Loucy (cell line): ENCODE results near the gene AZGP1.
"Not testable (repeated sequence)": the region's sequence is repeated elsewhere in the genome, so short reads cannot be mapped to it uniquely, and the experiment has no call there.

ENCODE experiments used
- H2AFZ ChIP-seq: fragments of 200-600 bp; sonication (generic); 2 replicates; pipeline ENCODE4 v1.6.0; 2016; ENCODE audit warnings: antibody characterized with exemption, mild to moderate bottlenecking, low read length, moderate library complexity
- H3F3A ChIP-seq: fragments of 200-600 bp; 2 replicates; pipeline ENCODE4 v1.6.0; 2016; ENCODE audit warnings: antibody characterized with exemption, low read depth, mild to moderate bottlenecking
- H3K27me3 ChIP-seq: fragments of 200-600 bp; sonication (generic); 2 replicates; pipeline ENCODE4 v1.6.1; 2014; ENCODE audit warnings: low read length, mild to moderate bottlenecking; ENCODE audit not compliant: insufficient read depth, poor library complexity, severe bottlenecking
- H3K36me3 ChIP-seq: fragments of 200-600 bp; sonication (generic); 2 replicates; pipeline ENCODE4 v1.6.1; 2016; ENCODE audit warnings: low read length; ENCODE audit not compliant: insufficient read depth
- H3K4me1 ChIP-seq: fragments of 200-600 bp; sonication (generic); 2 replicates; pipeline ENCODE4 v1.5.1; 2014; ENCODE audit warnings: low read length, mild to moderate bottlenecking; ENCODE audit not compliant: insufficient read depth, poor library complexity, severe bottlenecking
- H3K4me2 ChIP-seq: fragments of 200-600 bp; sonication (generic); 2 replicates; pipeline ENCODE4 v1.6.0; 2014; ENCODE audit warnings: antibody characterized with exemption, low read length, low read depth, mild to moderate bottlenecking; ENCODE audit not compliant: poor library complexity, severe bottlenecking
- H3K4me3 ChIP-seq: fragments of 200-600 bp; sonication (generic); 2 replicates; pipeline ENCODE4 v1.5.1; 2014; ENCODE audit warnings: low read length, mild to moderate bottlenecking, mixed read lengths; ENCODE audit not compliant: poor library complexity, severe bottlenecking
- H3K79me2 ChIP-seq: fragments of 200-600 bp; sonication (generic); 2 replicates; pipeline ENCODE4 v1.6.1; 2014; ENCODE audit warnings: low read length; ENCODE audit not compliant: insufficient read depth
- H3K9ac ChIP-seq: fragments of 200-600 bp; sonication (generic); 2 replicates; pipeline ENCODE4 v1.6.0; 2014; ENCODE audit warnings: mild to moderate bottlenecking, low read depth, low read length, moderate library complexity; ENCODE audit not compliant: poor library complexity, severe bottlenecking
- H3K9me2 ChIP-seq: fragments of 200-600 bp; sonication (generic); replicated peaks from 2 replicates; pipeline ENCODE4 v1.6.1; 2016; ENCODE audit warnings: low read depth, low read length, mixed read lengths
- H3K9me3 ChIP-seq: fragments of 200-600 bp; sonication (generic); 2 replicates; pipeline ENCODE4 v1.6.1; 2014; ENCODE audit warnings: mild to moderate bottlenecking, antibody characterized with exemption, low read length, low read depth; ENCODE audit not compliant: insufficient read depth
- H4K20me1 ChIP-seq: fragments of 200-600 bp; sonication (generic); 2 replicates; pipeline ENCODE4 v1.6.0; 2014; ENCODE audit warnings: antibody characterized with exemption, low read length, mild to moderate bottlenecking; ENCODE audit not compliant: insufficient read depth, poor library complexity, severe bottlenecking
- EZH2phosphoT487 ChIP-seq: fragments of 200-600 bp; IDR thresholded peaks from 2 replicates; pipeline ENCODE4 v1.6.1; 2018; ENCODE audit warnings: antibody characterized with exemption, mild to moderate bottlenecking, moderate library complexity, borderline replicate concordance
- TF ChIP-seq, protein P1 (sequence below): fragments of 200-600 bp; sonication (generic); conservative IDR thresholded peaks from 2 replicates; pipeline ENCODE4 v1.5.1; 2014; ENCODE audit warnings: mild to moderate bottlenecking, antibody characterized with exemption, low read length

AZGP1 gene

DNA sequence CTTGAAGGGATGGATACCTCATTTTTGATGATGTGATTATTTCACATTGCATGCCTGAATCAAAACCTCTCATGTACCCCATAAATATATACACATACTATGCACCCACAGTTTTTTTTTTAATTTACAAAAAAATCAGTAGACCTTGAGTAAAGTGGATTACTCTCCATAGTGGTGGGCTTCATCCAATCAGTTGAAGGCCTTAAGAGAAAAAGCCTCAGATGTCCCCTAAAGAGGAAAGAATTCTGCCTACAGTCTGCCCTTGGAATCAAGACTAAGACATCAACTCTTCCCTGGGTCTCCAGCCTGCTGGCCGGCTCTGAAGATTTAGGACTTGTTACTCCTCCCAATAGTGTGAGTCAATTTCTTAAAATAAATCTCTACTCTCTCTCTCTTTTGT is 1.1 kb downstream of the AZGP1 start:
- Histone ChIP-seq H3K27me3 (no peaks in the 10 kb centered on the region), H4K20me1 (no peaks in the 10 kb centered on the region), H3F3A (no peaks in the 10 kb centered on the region), H3K4me3 (no peak overlapping the region), H3K9me3 (no peaks in the 10 kb centered on the region), H3K79me2 (no peaks in the 10 kb centered on the region), H3K4me1 (no peaks in the 10 kb centered on the region), H3K4me2 (no peak overlapping the region), H3K9ac (no peak overlapping the region), H3K36me3 (no peaks in the 10 kb centered on the region), H3K9me2 (no peaks in the 10 kb centered on the region), H2AFZ (no peak overlapping the region)
- TF ChIP-seq EZH2phosphoT487, result no peak
- TF ChIP-seq, protein P1, sequence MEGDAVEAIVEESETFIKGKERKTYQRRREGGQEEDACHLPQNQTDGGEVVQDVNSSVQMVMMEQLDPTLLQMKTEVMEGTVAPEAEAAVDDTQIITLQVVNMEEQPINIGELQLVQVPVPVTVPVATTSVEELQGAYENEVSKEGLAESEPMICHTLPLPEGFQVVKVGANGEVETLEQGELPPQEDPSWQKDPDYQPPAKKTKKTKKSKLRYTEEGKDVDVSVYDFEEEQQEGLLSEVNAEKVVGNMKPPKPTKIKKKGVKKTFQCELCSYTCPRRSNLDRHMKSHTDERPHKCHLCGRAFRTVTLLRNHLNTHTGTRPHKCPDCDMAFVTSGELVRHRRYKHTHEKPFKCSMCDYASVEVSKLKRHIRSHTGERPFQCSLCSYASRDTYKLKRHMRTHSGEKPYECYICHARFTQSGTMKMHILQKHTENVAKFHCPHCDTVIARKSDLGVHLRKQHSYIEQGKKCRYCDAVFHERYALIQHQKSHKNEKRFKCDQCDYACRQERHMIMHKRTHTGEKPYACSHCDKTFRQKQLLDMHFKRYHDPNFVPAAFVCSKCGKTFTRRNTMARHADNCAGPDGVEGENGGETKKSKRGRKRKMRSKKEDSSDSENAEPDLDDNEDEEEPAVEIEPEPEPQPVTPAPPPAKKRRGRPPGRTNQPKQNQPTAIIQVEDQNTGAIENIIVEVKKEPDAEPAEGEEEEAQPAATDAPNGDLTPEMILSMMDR, result no peak

DNA sequence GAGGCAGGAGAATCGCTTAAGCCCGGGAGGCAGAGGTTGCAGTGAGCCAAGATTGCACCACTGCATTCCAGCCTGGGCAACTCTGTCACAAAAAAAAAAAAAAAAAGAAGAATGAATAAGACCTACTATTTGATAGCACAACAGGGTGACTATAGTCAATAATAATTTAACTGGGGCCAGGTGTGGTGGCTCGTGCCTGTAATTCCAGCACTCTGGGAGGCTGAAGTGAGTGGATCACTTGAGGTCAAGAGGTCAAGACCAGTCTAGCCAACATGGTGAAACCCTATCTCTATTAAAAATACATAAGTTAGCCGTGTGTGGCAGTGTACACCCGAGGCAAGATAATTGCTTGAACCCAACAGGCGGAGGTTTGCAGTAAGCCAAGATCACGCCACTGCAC is 2.0 kb downstream of the AZGP1 start:
- not testable (repeated sequence) for H3K4me1 ChIP-seq, H3K36me3 ChIP-seq, H3K9me3 ChIP-seq, H3K9me2 ChIP-seq, H3K79me2 ChIP-seq, H3K4me3 ChIP-seq, H3F3A ChIP-seq, H3K4me2 ChIP-seq, H3K27me3 ChIP-seq, H4K20me1 ChIP-seq, H3K9ac ChIP-seq, H2AFZ ChIP-seq

DNA sequence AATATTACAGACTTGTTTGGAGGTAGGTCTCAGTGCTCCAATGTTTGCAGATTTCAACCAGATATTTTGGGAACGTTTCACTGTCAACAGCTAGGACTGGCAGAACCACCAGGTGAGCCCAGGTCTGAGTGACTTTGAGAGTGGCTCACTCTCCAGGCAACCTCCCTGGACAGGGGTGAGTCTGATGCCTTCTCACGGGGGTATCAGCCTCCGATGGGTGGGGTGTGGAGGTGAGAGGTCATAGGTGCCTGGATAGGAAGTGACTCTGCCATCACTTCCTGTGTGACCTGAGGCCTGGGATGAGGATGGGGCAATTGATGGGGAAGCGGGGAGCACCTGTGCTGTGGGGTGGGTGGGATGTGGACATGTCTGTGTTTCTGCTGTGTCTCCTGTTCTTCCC is 4.6 kb downstream of the AZGP1 start:
- H2AFZ ChIP-seq, result no peak overlapping the region
- H3K4me1 ChIP-seq, result no peaks in the 10 kb centered on the region
- no peak overlapping the region for H3K4me3 ChIP-seq
- no peaks in the 10 kb centered on the region for H3K79me2 ChIP-seq
- no peaks in the 10 kb centered on the region for H3K36me3 ChIP-seq
- H3F3A ChIP-seq, result no peaks in the 10 kb centered on the region
- H3K9ac ChIP-seq, result no peak overlapping the region
- no peaks in the 10 kb centered on the region for H3K9me2 ChIP-seq
- no peak overlapping the region for H3K4me2 ChIP-seq
- H3K9me3 ChIP-seq, result no peaks in the 10 kb centered on the region
- H4K20me1 ChIP-seq, result no peaks in the 10 kb centered on the region
- H3K27me3 ChIP-seq, result no peaks in the 10 kb centered on the region
- TF ChIP-seq, protein P1, result no peak
- no peak for TF ChIP-seq EZH2phosphoT487

DNA sequence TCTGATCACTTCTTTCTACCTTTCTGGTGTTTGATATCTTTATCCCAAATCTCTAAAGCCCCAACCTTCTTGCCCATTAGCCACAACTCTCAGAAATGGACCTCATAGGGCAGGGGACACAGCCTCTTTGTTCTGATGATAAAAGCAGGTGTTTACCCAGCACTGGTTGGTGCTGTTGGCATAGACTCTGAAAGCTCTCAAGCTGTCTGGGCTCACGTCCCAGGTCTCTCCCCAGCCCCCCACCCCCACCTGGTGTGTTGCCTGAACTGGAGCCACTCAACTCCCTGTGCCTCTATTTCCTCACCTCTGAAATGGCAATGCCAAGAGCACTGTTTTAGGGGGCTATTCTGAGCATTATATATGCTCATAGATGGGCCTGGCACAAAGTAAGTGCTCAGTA is 6.0 kb downstream of the AZGP1 start:
- not testable (repeated sequence) for H3K9ac ChIP-seq, H3K9me2 ChIP-seq, H3F3A ChIP-seq, H3K4me1 ChIP-seq, H4K20me1 ChIP-seq, H3K4me2 ChIP-seq, H3K79me2 ChIP-seq, H3K27me3 ChIP-seq, H3K9me3 ChIP-seq, H3K4me3 ChIP-seq, H3K36me3 ChIP-seq, H2AFZ ChIP-seq
